ENCODE measurements around the gene HOXD3.

The HOXD3 gene

DNA sequence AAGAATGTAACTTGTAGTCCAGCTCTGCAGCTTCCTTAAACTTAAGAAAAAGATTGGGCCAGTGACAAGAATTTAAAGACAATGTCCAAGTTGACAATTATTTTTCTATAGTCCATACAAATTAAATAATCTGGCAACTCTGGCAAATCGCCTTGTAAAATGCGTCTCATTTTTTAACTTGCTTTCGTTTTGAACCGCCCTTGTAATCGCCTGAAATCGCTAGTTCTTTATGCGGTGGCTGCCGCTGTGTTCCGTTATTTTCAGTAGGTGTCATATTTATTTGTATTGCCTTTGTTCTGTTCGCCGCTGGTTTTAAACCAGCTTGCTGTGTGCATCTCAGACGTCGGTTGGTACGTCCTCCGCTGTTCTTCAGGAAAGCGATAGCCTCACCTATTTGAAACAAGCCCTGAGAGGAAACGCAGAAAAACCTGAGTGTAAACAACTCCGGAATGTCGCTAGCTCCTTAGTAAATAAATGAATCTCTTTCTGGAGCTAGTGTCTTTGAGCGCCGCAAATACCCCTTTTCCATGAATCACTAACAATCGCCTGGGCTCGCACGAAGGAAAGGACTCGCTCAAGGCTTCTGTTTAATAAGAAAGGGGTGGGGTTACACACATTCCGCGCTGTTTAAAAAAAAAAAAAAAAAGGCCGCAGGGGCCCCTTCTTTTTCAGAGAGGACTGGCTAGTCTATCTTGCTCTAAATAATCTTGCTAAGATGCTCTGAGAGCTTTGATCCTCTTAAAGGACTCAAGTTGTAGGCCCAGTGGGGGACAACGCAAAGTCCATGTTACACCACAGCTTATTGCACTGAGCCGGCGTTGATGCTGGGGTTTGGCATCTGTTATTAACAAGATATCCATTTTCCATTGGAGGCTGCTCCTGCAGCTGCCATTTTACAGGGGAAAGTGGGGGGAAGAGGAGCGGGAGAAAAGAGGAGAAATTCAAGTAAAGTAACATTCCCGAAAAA is 24.6 kb upstream of the HOXD3 start:
- DNase-seq (ENCODE audit: low read depth, low spot score) = no peak

DNA sequence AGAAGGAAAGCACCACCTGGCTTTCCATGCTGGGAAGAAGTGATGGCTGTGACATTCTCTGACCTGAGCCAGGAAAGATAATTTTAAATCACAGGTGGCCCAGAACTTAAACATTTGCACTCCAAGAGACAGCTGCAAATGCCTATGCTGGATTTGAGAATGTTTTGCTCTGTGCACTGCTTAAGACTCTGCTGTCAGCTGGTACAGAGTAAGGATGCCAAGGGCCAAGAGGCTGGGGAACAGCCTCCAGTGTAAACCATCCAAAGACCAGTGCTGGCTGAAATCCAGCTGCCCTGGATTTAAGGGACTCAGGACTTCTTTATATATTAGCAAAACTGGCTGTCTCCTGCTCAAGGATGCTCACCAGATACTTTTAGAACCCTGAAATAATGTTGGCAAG is 23.7 kb upstream of the HOXD3 start:
- DNase-seq (ENCODE audit: low read depth, low spot score) = no peak

DNA sequence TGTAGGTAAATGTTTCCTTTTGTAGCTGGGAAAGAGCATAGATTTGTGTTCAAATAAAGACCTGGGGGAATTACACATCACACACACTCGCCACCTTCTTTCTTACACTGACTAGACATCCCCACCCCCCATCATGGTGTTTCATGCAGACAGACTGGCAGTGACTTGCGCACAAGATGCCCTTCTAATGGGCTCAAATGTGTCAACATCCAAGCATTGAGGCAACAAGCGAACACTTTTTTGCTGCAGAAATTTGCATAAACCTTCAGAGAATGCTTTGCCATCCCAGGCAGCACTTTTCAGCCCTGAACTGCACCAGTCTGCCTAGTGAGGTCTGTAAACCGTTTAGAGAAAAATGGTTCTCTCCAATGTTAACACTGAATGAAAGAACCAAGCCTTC is 23.1 kb upstream of the HOXD3 start:
- no peak for DNase-seq (ENCODE audit: low read depth, low spot score)

DNA sequence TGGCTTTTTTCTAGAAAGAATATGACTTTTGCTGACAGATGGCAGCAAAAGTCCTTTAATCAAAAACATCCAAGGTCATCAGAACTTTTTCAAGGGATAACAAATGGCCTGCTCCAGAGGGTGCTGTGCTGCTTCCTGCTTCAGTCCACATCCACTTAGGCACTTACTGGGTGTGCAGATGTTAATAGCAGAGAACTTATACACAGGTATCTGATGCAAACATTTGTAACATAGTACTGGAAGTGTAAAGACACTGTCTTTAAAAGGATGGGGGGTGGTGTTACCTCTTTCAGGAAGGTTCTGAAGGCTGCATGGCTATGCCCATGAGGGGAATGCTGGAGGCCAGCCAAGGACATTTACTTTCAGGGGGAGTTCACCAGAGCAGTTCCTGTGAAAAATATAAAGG is 22.1 kb upstream of the HOXD3 start:
- DNase-seq (ENCODE audit: low read depth, low spot score) = no peak

DNA sequence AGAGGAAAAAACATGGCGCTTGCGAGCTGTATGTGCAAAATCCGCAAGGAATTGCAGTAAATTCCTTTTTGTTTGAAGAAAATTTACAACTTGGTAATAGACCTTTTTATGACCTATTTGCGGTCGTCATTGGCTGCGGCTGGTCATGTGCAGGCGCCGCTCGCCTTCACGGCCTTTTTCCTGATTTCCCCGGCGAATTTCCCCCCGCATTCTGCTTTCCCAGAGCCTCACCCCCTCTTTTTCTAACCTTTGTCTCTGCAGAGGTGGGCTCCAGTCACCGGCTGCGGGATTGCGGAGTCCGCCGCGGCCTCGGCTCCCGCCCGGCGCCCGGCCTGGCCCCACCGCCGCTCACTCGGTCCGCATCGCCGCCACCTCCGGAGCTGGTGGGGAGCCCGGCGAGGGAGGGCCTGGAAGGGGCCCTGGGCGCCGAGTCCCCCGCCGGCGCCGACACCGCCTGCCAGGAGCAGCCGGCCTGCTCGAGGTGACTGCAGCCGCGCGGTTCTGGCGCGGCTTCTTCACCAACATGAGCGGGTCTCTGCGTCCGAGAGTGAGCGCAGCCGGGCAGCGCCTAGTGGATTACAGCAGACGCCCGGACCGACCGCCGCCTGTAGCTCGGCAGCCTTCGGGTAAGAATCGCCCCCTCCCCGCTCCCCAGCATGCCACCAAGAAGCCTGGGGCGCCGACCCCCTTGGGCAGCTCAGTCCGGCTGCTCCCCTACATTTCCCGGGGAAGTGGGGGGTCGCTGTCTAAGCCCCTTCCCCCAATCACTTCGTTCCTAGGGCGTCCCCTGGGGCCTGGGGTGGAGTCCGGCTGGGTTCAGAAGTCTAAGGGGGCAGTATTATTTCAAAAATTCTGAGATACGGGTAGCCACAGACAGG is 20.5 kb upstream of the HOXD3 start:
- no peak for DNase-seq (ENCODE audit: low read depth, low spot score)

DNA sequence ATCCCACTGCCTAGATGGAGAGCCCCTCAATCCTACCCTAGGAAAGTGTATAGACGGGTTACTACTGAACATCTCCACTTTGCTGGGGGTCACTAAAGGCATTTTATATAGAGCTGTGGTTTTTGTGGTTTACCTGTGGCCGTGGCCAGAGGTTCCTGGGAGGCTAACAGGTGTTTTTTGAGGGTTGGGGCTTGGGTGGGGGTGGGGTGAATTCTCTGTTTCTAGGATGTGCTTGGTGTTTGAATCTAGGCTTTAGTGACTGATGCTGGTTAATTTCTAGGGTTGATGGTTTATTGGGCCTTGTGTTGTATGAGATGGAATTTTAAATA is 19.9 kb upstream of the HOXD3 start:
- no peak for DNase-seq (ENCODE audit: low read depth, low spot score)

DNA sequence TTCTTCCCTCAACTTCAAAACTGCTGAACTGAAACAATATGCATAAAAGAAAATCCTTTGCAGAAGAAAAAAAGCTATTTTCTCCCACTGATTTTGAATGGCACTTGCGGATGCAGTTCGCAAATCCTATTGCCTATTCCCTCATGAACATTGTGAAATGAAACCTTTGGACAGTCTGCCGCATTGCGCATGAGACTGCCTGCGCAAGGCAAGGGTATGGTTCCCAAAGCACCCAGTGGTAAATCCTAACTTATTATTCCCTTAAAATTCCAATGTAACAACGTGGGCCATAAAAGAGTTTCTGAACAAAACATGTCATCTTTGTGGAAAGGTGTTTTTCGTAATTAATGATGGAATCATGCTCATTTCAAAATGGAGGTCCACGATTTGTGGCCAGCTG is 19.2 kb upstream of the HOXD3 start:
- no peak for DNase-seq (ENCODE audit: low read depth, low spot score)

DNA sequence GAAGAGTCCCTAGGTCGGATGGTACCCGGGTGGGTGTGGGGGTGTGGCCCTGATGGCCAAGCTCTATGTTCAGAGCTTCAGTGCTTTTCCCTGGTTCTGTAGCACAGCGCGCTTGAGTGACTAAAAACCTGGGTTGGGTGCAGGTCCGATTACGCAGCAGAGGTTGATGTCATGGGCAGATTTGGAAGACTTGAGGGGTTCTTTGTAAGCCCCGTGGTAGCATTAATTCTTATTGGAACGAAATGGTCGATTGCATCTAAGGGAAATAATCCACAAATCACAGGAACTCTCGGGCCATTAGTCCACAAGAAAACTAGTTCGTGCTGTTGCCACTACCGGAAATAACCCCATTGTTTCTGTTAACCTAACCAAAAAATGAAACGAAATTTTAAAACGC is 18.6 kb upstream of the HOXD3 start:
- DNase-seq (ENCODE audit: low read depth, low spot score) = no peak

DNA sequence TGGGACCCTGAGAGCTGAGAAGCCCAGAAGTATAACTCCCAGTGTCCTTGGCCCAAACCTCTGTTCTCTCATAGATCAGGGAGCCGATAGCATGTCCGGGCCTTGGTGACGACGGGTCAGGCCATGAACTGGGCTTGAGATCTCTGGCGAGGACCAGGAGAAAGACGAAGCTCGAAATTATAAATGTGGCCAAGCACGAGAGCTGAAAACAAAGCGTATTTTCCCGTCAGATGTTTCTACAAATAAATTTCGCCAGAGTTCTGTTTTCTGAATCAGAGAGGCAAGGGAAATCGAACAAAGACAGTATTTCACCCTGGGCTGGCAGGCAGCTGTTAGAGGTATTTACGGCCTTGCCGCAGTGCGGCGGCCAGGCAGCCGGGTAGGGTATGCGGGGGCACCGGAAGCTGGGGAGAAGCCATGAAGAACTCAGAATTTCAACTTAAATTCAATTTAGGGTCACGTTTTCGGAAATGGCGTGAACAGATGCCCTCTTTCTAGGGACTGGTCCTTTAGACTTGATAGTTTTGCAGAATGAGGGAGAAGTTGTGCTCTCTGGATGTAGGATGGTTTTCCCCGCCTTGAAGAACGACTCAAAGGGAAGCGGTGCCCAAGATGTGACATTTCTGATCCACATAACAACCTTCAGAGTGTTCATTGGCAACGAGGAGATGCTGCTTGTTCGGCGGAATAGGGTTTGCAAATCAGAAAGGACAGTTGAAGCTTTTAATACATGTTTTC is 18.0 kb upstream of the HOXD3 start:
- DNase-seq (ENCODE audit: low read depth, low spot score) = no peak

DNA sequence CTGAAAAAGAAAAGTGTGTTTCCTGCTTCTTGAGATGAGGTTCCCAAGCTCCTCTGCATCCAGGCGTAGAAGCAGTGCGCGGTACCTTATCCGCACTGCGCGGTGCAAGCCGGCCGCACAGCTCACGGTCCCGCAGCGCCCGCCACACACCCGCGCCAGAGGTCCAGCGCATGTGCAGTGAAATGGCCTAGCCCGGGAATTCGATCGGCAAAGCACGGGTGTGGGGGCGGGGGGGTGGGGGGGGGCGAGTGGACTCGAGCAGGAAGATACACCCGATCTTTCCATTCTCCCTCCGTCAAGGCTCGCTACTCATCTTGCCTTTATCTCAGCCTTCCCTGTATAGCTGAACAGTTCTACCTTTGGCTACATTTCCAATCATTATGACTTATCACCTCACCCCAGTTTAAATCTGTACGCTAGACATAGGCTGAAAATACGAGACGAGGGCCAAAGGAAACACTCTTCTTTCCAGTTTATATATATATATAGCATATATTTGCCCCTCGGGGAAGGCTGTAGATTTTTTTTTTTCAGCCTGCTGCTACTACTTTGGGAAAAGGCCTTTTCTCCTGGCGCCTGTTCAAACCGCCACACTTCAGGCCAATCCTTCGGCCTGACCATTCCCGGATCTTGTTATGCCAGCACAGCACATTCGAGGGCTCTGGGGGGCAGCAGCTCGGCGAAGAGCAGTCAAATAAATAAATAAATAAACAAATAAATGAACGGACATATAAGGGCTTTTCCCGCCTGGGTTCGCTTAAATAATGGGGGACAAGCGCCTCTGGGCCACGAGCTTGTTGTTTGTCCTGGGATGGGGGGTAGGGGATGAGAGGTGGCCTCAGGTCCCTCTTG is 17.2 kb upstream of the HOXD3 start:
- no peak for DNase-seq (ENCODE audit: low read depth, low spot score)

DNA sequence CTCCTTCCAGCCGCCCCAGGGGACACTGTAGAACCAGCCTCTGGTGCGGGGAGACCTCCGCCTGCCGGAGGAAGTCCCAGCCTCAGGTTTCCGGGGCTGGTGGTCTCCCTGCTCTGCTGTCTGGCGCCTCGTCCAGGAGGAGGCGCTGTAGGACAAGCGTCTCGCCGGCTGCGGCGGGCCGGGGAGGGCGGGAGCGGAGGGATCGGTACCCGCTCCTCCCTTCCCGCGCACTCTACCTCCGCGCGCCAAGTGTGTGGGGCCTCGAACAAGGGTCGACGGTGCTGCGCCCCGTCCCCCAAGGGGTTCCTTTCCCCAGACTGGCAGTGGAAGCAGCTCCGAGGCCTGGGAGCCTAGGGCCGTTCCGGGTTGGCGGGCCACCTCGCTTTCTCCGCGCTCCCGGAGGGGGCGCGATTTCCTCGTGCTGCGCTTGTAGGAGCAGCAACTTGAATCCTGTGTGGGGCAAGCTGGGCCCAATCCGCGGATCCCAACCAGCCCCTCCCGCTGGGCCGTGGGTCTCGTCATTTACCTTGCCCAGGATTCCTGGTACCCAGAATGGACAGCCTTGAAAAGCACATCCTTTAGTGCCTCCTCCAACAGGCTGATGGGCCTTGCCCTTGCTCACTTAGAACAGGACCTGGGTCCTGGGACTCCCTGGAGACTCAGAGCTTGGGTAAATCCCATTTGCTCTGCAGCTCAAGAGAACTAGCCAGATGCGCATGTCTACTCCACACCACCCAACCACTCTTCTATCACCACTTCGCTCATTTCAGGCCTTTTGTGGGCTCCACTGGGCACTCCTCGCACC is 16.4 kb upstream of the HOXD3 start:
- DNase-seq (ENCODE audit: low read depth, low spot score) = no peak

DNA sequence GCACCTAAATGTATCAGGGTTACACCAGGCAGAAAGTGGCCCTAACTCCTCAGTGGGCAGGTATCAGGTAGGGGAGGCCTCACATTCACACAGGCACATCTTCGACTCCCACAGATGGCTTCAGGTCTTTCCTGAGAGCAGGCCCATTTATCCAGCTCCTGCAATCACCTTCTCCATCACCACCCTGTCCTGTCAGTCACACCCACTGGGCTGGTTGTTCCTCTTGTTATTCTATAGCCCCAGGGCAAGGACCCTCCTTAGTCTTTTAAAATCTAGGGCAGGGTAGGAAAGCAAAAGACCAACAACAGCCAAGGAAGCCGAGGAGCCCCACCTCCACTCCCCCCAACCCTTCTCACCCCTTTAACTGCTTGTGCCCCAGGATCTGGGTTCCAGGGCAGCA is 14.8 kb upstream of the HOXD3 start:
- DNase-seq (ENCODE audit: low read depth, low spot score) = no peak

DNA sequence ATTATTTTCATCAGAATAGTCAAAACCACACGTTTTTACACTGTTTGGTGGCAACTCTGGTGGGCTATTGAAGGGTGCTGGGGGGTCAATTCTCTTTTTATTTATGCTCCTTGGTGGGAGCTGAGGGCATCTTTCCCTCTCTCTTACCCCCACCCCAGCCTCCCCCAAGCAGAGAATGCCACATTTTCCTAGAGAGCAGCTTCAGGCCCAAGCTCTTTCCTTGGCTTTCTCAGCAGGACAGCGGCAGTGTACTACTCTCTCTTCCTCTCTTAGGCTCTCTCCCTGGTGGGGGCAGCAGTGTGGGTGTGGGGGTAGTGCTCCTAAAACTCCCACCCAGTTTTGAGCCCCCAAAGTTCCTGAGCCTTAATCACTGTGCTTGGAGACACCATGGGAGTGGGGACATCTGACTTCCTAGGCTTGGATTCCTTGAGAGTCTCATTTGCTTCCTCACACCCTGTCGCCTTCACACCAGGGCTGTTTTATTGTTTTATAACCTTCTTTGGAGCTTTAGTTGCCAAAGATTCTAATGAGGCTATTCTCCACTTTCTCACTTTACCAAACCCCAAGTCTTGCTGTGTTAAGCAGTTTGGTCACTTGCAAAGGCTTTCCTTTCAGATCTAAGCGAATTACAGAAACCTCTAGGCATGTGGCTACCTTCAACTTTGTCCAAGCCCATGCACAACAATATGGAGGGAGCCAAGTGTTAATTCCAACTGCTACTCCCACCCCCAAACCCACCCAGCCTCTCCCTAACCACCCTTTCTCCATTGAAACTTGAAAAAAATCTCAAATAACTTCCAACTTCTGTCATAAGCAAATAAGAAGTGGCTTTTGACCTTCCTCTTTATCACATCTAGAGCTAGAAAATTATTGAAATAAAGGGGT is 11.8 kb upstream of the HOXD3 start:
- no peak for DNase-seq (ENCODE audit: low read depth, low spot score)

DNA sequence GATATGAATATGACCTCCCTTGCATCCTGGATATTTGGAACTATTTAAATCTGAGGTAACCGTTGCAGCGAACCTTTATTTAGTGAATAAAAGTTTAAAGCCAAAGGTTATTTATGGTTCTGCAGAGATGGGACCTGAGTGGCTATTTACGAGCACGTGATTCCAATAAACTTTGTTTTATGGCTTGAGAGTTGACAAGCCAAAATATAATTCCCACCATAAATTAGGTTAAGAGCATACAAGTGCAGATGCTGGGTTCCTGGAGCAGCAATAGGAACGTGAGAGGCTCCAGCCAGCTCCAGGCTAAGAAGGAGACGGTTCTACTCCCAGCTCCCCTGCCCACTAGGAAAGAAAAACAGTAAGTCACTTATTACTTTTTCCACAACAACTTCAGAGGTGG is 11.0 kb upstream of the HOXD3 start:
- no peak for DNase-seq (ENCODE audit: low read depth, low spot score)

DNA sequence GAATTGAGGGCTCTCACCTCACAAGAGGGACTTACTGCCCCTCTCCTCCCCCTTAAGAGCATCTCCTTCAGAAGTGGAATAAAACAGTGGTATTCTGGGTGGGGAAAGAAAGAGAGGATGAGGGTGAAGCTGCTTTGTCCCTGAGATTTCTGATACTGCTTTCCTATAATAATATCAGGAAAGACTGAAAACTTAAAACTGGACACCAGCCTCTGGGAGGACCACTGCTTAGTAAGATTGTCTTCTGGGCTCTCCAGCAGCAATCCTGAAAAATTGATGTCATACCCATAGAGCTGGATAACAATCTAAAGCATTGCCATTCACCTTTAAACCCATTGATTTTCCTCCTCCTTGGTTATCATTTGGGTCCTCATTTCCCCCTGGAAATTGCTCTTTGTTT is 10.5 kb upstream of the HOXD3 start:
- DNase-seq (ENCODE audit: low read depth, low spot score) = no peak

DNA sequence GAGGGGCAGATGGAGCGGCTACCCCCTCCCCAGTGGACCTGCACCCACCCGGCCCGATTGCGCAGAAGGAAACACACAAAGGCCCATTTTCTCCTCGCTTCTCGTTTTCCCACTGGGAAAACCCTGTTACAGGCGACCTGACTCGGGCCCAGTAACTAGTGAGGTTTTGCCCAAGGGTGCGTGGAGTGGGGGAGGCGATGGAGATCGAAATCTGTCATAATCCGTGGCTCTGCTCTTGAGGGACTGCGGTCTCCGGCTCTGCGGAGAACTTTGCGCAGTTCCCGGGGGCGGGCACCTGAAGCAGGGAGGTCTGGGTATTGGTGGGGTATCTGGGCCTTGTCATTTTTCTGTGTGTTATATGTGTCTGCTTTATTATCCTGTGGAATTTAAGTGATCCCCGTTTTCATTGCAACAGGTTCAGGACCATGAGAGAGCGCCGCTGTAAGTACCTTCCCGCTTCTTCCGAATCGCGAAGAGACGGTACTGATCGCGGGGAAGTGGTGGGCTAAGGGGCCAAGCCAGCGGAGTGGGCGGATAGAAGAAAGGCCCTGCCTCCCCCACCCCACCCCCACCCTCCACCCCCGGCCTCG is 9.8 kb upstream of the HOXD3 start:
- no peak for DNase-seq (ENCODE audit: low read depth, low spot score)

DNA sequence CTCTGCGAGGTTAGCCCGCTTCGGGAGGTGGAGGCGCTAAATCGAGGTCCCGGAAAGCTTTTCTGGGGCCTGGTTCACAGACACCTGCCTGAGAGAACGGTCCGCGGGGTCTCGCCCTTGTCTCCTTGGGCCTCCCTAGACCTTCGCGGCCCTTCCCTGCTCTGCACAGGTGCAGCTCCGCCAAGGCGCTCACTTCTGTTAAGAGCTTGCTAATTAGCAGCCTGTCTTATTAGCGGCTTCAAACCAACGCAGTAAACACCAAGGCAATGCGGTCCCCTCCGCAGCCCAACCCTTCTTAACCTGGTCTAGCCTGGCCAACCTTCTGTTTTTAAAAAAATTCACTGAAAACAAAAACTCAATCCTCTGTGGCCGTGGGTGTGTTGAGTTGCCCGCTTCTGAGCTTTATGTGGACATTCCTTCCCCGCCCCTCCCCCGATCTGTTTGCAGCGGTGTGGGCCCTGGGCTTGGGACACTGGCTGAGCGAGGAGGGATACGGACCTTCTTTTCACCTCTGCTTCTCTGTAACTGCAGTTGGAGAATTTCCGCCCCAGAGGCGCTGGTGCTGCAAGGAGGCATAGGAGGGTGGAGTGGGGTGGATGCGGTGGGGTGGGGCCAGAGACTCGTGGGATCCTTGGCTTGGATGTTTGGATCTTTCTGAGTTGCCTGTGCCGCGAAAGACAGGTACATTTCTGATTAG is 9.2 kb upstream of the HOXD3 start:
- DNase-seq (ENCODE audit: low read depth, low spot score) = no peak

DNA sequence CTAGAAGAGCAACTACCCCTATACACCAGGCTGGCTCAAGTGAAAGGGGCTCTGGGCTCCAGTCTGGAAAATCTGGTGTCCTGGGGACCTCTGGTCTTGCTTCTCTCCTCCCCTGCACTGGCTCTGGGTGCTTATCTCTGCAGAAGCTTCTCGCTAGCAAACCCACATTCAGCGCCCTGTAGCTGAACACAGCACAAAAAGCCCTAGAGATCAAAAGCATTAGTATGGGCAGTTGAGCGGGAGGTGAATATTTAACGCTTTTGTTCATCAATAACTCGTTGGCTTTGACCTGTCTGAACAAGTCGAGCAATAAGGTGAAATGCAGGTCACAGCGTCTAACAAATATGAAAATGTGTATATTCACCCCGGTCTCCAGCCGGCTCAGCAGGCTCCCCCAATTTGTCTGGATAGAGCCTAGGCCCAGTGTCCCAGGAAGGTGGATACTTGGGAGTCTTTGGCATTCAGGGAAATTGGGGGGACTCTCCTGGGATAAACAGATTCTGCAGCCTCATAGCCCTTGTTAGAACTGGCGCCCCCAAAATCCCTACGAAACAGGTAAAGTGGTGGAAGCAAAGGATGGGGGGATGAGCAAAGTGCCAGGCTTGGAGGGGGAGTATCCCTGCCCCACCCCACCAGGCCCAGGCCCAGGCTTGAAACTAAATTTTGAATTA is 8.2 kb upstream of the HOXD3 start:
- DNase-seq (ENCODE audit: low read depth, low spot score) = no peak

Measured in iPS DF 19.7 (cell line).